ENCODE results near the gene C1orf216. TPM values are rescaled to one million over a fixed set of nuclear protein-coding genes. Genes with fewer than 3 reads are reported as not detected.

Gene C1orf216
- total RNA-seq, 2 donors from 2014 or later, result 9.8 to 13.0 TPM

DNA sequence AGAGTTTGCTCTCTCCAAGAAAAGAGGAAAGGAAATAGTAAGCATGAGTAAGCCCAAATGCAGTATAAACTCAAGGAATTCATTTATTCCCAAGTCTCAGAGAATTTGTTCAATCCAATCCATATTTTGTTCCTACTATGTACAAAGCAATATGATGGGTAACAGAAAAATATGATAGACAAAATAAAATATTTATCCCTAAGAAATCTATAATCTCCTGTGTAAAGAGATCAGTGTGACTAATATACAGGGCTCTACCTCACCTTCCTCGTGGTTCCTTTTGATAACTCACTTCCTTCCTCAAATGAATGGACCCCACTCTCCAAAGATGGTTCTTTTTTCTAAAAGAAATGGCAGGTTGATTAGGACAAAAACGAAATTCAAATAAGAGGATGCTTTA, 43.5 kb upstream of the C1orf216 start:
- H3K9me3 ChIP-seq (ENCODE audit: control insufficient read depth, low read length), result no peaks in the 10 kb centered on the region
- TF ChIP-seq, protein P1, sequence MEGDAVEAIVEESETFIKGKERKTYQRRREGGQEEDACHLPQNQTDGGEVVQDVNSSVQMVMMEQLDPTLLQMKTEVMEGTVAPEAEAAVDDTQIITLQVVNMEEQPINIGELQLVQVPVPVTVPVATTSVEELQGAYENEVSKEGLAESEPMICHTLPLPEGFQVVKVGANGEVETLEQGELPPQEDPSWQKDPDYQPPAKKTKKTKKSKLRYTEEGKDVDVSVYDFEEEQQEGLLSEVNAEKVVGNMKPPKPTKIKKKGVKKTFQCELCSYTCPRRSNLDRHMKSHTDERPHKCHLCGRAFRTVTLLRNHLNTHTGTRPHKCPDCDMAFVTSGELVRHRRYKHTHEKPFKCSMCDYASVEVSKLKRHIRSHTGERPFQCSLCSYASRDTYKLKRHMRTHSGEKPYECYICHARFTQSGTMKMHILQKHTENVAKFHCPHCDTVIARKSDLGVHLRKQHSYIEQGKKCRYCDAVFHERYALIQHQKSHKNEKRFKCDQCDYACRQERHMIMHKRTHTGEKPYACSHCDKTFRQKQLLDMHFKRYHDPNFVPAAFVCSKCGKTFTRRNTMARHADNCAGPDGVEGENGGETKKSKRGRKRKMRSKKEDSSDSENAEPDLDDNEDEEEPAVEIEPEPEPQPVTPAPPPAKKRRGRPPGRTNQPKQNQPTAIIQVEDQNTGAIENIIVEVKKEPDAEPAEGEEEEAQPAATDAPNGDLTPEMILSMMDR (conservative IDR thresholded peaks at IDR 0.05), result no peak
- peaks cover 40% of the 10 kb centered on the region for H3K36me3 Mint-ChIP-seq (ENCODE audit: low read depth)
- WGBS, 2 experiments (ENCODE audit: insufficient coverage in 1 of 2, insufficient read length in 1 of 2), result 87 to 100% methylated on average over 1 to 2 of the region's 2 CpGs
- no peak for DNase-seq
- no peak overlapping the region for H3K27ac Mint-ChIP-seq
- no peak overlapping the region for H3K4me3 Mint-ChIP-seq
- H3K4me1 Mint-ChIP-seq, result no peaks in the 10 kb centered on the region
- H3K27ac ChIP-seq (ENCODE audit: low read depth, low read length), result no peak overlapping the region
- peaks cover 80% of the 10 kb centered on the region for H3K36me3 ChIP-seq (ENCODE audit: control insufficient read depth, insufficient read depth, low read length)
- H3K27me3 Mint-ChIP-seq (ENCODE audit: insufficient read depth), result no peaks in the 10 kb centered on the region
- H3K9ac ChIP-seq (ENCODE audit: extremely low read depth, low read length, poor library complexity, severe bottlenecking), result no peak overlapping the region
- no peaks in the 10 kb centered on the region for H3K27me3 ChIP-seq (ENCODE audit: control insufficient read depth, insufficient read depth, low read length, poor library complexity, severe bottlenecking)
- no peaks in the 10 kb centered on the region for H3K9me3 Mint-ChIP-seq
- H3K4me1 ChIP-seq (ENCODE audit: control insufficient read depth, insufficient read depth, low read length), result no peaks in the 10 kb centered on the region
- H3K4me3 ChIP-seq (ENCODE audit: low read length), result no peak overlapping the region

DNA sequence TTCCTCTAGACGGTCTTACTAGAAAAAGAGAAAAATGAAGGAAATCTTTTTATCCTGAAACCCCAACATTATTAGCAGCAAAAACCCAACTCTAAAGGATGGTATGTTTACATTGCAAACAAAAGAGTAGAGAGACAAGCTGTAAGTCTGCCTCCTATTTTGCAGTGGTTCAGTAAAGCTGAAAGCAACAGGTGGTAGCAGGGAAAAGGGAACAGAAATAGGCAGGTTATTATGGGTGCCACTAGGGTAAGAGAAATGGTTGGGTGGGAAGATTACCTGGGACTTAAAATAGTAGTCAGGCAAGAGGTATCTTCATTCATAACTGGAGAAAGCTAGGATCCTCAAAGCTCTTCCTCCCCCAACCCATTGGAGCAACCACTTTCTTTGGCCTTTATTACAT, 37.4 kb upstream of the C1orf216 start:
- H3K4me1 ChIP-seq (ENCODE audit: control insufficient read depth, insufficient read depth, low read length), result no peaks in the 10 kb centered on the region
- H3K9me3 ChIP-seq (ENCODE audit: control insufficient read depth, low read length), result no peaks in the 10 kb centered on the region
- no peaks in the 10 kb centered on the region for H3K27me3 Mint-ChIP-seq (ENCODE audit: insufficient read depth)
- peaks cover 42% of the 10 kb centered on the region for H3K36me3 Mint-ChIP-seq (ENCODE audit: low read depth)
- H3K9ac ChIP-seq (ENCODE audit: extremely low read depth, low read length, poor library complexity, severe bottlenecking), result no peak overlapping the region
- WGBS, 2 experiments (ENCODE audit: insufficient coverage in 1 of 2, insufficient read length in 1 of 2), result 83 to 100% methylated on average over 1 of the region's 1 CpG
- H3K4me3 ChIP-seq (ENCODE audit: low read length), result no peak overlapping the region
- TF ChIP-seq, protein P1 (conservative IDR thresholded peaks at IDR 0.05), result no peak
- H3K36me3 ChIP-seq (ENCODE audit: control insufficient read depth, insufficient read depth, low read length), result peaks cover 75% of the 10 kb centered on the region
- H3K4me3 Mint-ChIP-seq, result no peak overlapping the region
- H3K27ac Mint-ChIP-seq, result no peak overlapping the region
- H3K4me1 Mint-ChIP-seq, result no peaks in the 10 kb centered on the region
- H3K27me3 ChIP-seq (ENCODE audit: control insufficient read depth, insufficient read depth, low read length, poor library complexity, severe bottlenecking), result no peaks in the 10 kb centered on the region
- no peak overlapping the region for H3K27ac ChIP-seq (ENCODE audit: low read depth, low read length)
- H3K9me3 Mint-ChIP-seq, result no peaks in the 10 kb centered on the region
- no peak for DNase-seq

DNA sequence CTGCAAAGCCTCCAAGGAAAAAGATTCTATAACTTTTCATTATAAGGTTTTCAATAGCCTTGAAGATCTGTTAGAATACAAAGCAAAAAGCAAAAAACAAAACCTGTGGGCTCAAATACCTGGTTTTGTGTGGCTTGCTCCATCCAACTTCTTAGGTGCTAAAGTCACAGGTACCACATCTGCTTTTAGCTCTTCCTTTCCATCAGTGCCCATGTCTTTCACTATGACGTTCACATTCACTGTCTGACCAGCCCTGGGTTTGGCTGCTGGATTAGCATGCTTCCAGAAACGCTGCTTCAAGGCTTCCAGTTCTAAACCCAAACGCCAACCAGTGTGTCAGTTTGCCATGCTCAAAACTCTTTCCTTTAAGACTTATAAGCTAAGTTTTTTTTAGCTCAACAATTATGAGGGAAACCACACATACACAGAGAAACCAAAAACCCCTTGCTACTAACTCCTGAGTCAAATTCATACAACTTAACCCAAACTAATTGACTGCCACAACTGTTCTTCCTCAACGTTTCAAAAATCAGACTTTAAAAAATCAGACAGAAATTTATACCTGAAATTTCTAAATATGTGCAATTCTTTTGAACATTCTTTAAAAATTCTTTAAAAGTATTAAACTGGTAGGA, 35.1 kb upstream of the C1orf216 start:
- Mint-ChIP-seq H3K27ac (peak overlapping the region; percentile 64), H3K4me3 (no peak overlapping the region), H3K27me3 (ENCODE audit: insufficient read depth) (no peaks in the 10 kb centered on the region), H3K4me1 (no peaks in the 10 kb centered on the region), H3K36me3 (ENCODE audit: low read depth) (peaks cover 34% of the 10 kb centered on the region), H3K9me3 (no peaks in the 10 kb centered on the region)
- no peaks in the 10 kb centered on the region for H3K27me3 ChIP-seq (ENCODE audit: control insufficient read depth, insufficient read depth, low read length, poor library complexity, severe bottlenecking)
- WGBS, 2 experiments (ENCODE audit: insufficient coverage in 1 of 2, insufficient read length in 1 of 2), result 93 to 100% methylated on average over 3 to 4 of the region's 4 CpGs
- peaks cover 73% of the 10 kb centered on the region for H3K36me3 ChIP-seq (ENCODE audit: control insufficient read depth, insufficient read depth, low read length)
- DNase-seq, result no peak
- no peak overlapping the region for H3K4me3 ChIP-seq (ENCODE audit: low read length)
- no peak overlapping the region for H3K27ac ChIP-seq (ENCODE audit: low read depth, low read length)
- TF ChIP-seq, protein P1 (conservative IDR thresholded peaks at IDR 0.05), result no peak
- H3K9me3 ChIP-seq (ENCODE audit: control insufficient read depth, low read length), result no peaks in the 10 kb centered on the region
- no peaks in the 10 kb centered on the region for H3K4me1 ChIP-seq (ENCODE audit: control insufficient read depth, insufficient read depth, low read length)
- H3K9ac ChIP-seq (ENCODE audit: extremely low read depth, low read length, poor library complexity, severe bottlenecking), result no peak overlapping the region
